HG03575 (cell line): ENCODE data around the gene RNF215.
"Not testable (repeated sequence)": the region's sequence is repeated elsewhere in the genome, so short reads cannot be mapped to it uniquely, and the experiment has no call there.

Experiments
- ATAC-seq: cut with Tn5 transposase; IDR thresholded peaks from one replicate; pipeline ENCODE4 v1.9.1; 2021; ENCODE audit not compliant: unreplicated experiment, insufficient number of reproducible peaks, low FRiP score; ENCODE audit errors: extremely low read depth

The RNF215 gene

GRCh38 chr22:30422481-30423300 lies 35.5 kb upstream of the RNF215 start:
- ATAC-seq = no peak

GRCh38 chr22:30421695-30422480 lies 34.7 kb upstream of the RNF215 start:
- ATAC-seq = no peak

DNA sequence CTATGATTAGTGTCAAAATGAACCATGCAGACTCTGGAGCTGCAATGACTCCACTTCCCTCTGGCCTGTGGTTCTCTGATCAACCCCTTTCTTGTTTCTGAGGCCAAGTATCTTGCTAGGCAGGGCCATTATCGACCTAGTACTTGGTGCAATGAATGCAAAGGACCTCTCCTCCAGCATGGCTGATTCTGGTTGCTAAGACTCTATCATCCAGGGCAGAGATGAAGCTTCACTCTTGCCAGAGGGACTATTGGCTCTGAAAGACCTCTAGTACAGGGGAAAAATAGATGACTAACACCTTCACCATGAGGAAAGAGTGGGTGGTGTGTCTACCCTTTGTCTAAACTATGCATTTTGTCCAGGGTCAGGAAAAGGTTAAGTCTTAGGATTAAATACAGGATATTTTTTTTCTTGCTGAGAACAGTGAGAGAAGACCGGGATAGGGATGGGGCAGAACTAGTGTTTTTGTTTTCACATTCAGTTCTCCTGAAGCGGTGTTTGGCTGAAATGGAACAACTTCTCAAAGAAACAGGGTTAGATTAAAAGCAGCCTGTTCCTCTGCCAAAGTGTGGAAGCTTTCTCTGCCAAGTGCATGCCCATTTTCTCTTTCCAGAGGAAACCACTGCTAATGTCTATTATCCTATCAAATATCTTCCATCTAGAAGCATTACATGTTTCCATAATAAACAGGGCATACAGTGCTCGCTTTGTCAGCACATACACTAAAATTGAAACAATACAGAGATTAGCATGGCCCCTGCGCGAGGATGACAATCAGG lies 33.3 kb upstream of the RNF215 start:
- ATAC-seq = no peak

DNA sequence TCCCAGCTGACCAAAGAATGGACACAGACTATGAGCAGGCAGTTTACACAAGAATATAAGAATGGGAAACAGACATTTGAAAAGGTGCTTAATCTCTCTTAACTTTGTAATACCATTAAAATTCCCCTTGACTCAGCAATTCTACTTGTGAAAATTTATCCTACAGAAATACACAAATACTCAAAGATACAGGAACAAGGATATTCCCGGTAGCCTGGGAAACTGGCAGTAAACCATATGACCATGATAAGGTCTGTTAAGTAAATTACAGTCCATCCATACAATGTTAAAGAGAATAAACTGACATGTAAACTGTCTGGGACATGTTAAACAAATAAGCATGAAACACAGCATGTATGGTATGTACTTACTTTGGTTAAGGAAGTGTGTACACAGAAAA lies 29.6 kb upstream of the RNF215 start:
- no peak for ATAC-seq

- no peak for ATAC-seq
These were observed 29.2 kb upstream of the RNF215 start for GRCh38 chr22:30416403-30416802.

DNA sequence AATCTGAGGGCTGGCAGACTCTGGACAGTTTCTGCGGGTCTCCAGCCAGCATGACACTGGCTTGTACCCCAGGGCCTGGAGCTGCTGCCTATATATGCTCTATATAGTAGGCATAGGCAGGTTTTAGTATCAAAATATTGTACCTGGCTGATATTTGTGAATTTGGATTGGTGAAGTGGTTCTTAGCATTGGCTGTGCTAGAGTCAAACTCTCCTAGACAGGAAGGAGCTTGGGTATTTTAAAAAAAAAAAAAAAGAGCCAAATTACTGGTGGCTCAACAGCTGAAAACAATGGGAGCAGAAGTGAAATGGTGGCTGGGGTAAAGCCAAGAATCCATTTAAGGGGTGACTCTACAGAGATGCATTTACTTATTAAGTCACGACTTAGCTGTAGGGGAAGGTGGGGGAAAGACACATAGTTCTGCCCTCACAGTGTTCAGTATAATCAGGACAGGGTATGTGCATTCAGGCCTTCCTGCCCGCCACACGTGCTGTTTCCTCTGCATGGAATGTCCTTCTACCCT lies 27.4 kb upstream of the RNF215 start:
- no peak for ATAC-seq

DNA sequence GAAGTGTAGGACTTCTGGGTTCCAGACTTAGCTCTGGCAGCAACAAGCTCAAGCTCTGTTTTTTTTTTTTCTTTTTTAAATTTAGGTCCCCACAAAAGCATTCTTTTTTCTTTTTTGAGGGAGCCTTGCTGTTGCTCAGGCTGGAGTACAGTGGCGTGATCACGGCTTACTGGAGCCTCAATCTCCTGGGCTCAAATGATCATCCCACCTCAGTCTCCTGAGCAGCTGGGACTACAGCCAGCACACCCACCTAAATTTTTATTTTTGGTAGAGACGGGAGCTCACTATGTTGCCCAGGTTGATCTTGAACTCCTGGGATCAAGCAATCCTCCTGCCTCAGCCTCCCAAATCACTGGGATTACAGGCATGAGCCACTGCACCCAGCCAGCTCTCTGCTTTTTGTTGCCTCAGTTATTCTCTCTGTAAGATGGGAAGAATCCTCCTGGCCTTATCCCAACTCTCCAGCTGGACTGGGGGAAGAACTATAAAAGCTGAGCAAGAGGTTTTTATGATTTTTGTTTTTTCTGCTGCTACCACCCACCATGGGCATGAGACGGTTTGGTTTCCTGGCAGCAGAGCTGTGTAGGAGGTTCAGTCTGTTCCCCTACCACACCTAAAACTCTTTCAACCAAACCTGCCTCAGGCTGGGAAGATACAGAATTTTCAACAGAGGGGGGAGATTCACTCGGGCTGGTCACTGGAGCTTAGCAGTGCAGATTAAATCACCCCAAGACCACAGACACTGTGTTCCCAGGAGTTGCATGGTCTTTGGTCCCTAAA lies 26.7 kb upstream of the RNF215 start:
- ATAC-seq = no peak

GRCh38 chr22:30413001-30413400 lies 25.8 kb upstream of the RNF215 start:
- no peak for ATAC-seq

GRCh38 chr22:30411780-30412179 lies 24.6 kb upstream of the RNF215 start:
- ATAC-seq = no peak

DNA sequence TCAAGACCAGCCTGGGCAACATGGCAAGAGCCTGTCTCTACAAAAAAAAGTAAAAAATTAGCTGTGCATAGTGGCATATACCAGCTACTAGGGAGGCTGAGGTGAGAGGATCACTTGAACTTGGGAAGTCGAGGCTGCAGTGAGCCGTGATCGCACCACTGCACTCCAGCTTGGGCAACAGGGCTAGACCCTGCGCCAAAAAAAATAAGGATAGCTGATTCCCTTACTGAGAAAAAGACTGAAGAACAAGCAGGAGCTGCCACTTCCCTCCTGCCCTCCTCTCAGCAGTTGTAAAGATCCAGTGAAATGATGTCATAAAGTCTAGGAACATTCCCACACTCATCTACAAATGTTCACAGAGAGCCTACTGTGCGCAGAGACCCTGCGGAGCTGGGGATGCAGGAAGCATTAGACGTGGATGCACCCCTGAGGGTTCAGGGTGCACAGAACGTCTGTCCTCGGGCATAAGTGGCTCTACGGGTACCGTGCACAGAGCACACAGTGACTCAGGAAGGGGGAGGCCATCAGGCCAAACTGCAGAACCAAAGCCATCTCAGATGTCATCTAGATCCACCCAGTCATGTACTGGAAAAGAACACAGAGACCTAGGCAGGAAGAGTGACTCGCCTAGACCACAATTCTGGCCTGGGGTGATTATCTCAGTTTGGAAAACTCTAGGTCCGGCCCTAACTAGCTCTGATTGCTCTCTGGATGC lies 21.3 kb upstream of the RNF215 start:
- ATAC-seq = no peak

- ATAC-seq = no peak
These were observed 19.2 kb upstream of the RNF215 start for GRCh38 chr22:30406400-30406799.

GRCh38 chr22:30405731-30406130 lies 18.5 kb upstream of the RNF215 start:
- no peak for ATAC-seq

- ATAC-seq = no peak
These were observed 17.1 kb upstream of the RNF215 start for GRCh38 chr22:30404307-30404706.

- ATAC-seq = not testable (repeated sequence)
These were observed 15.5 kb upstream of the RNF215 start for GRCh38 chr22:30402766-30403104.

DNA sequence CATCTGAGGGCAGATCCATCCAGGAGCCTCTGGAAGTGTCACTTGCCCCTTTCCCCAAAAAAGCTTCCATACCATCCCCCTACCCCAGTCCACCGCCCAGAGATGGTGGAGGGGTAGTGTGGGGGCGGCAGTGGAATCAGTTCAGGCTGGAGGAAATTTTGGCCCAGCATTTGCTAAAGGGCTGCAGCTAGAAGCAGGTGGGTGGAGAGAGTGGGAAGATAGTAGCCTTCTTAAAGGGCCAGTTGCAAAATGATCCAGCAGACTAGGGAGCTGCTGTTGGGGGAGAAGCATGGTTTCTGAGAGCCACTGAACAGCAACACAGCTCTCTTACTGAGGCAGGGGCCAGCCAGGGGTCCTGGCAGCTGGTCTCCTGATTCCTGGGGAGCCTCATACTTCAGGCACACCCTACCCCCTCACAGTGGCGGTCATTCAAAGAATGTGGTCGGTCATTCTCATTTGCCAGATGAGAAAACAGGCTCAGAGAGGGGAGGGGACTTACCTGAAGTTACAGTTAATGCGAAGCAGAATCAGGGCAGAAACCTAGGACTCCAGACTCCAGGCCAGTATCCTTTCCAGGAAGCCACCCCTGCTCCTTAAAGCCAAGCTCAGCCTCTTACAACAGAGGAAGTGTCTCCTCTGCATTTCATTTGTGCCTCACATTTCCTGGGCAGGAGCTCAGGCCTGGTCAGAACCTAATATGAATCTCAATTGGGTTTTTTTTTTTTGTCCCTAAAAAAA lies 15.0 kb upstream of the RNF215 start:
- no peak for ATAC-seq

DNA sequence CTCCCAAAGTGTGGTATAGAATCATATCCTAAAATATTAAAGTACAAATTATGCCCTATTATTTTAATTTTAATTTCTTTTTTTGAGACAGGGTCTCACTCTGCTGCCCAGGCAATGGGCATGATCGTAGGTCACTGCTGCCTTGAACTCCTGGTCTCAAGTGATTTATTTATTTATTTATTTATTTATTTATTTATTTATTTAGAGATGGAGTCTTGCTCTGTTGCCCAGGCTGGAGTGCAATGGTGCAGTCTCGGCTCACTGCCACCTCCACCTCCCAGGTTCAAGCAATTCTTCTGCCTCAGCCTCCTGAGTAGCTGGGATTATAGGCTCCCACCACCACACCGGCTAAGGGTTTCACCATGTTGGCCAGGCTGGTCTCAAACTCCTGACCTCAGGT lies 13.8 kb upstream of the RNF215 start:
- not testable (repeated sequence) for ATAC-seq

GRCh38 chr22:30400159-30400558 lies 12.9 kb upstream of the RNF215 start:
- no peak for ATAC-seq

- no peak for ATAC-seq
These were observed 12.5 kb upstream of the RNF215 start for GRCh38 chr22:30399718-30400117.
